Thyroid gland (tissue), 4 donors: Measurements from ENCODE around the gene SETBP1. TPM values are rescaled to one million over a fixed set of nuclear protein-coding genes. Genes with fewer than 3 reads are reported as not detected.
A peak's percentile ranks its signal among the peaks of the same experiment; 100 is the strongest.

ENCODE experiments used
- DNase-seq, 2 donors: peaks; one replicate each; pipeline ENCODE4 v3.0.0-alpha.2; 2019
- H3K27ac ChIP-seq, 3 donors: fragments of 200-600 bp; sonication (generic); 1 replicate in 2 of 3; 2 replicates in 1 of 3; pipeline ENCODE4 v1.5.1; 2016 to 2019; ENCODE audit warnings: mild to moderate bottlenecking in 1 of 3, moderate library complexity in 1 of 3
- H3K27me3 ChIP-seq: fragments of 200-600 bp; sonication (generic); one replicate; pipeline ENCODE4 v1.5.1; 2019
- H3K36me3 ChIP-seq, 2 donors: fragments of 200-600 bp; sonication (generic); one replicate each; pipeline ENCODE4 v1.5.1; 2016 to 2019
- H3K4me1 ChIP-seq, 2 donors: fragments of 200-600 bp; sonication (generic); one replicate each; pipeline ENCODE4 v1.5.1; 2017 to 2019
- H3K4me3 ChIP-seq, 3 donors: fragments of 200-600 bp; sonication (generic); replicated peaks in 1 of 3; 1 replicate in 2 of 3; 2 replicates in 1 of 3; pipeline ENCODE4 v1.5.1; 2016; ENCODE audit warnings: mild to moderate bottlenecking in 1 of 3
- H3K9me3 ChIP-seq: fragments of 200-600 bp; sonication (generic); one replicate; pipeline ENCODE4 v1.5.1; 2017
- CTCF ChIP-seq, 6 experiments: fragments of 200-600 bp in 3 of 6; fragments of 450-650 bp in 3 of 6; sonication (generic) in 3 of 6; IDR thresholded peaks; one replicate each; pipeline ENCODE4 v1.5.1; 2016 to 2019; ENCODE audit warnings: antibody characterized with exemption in 6 of 6, mild to moderate bottlenecking in 2 of 6, inconsistent platforms in 1 of 6, moderate library complexity in 1 of 6
- POLR2A ChIP-seq, 2 donors: fragments of 450-650 bp; IDR thresholded peaks; one replicate each; pipeline ENCODE4 v1.6.1; 2017; ENCODE audit warnings: antibody characterized with exemption in 2 of 2, mild to moderate bottlenecking in 2 of 2, moderate library complexity in 1 of 2
- WGBS, 2 donors: methylation state at CpG; one replicate each; pipeline ENCODE4 v1.1.5; 2017; 5-methylcytosine and 5-hydroxymethylcytosine counted together
- intact Hi-C: fragments of 100-400 bp; cut with DNase I; formaldehyde crosslinking; loops from one replicate; pipeline ENCODE4 v1.15.1; 2023
- total RNA-seq, 4 donors: library from RNA; depleted of rRNA; stranded (reverse); fragments of >200 nt; gene quantifications; one replicate each; pipeline ENCODE4 v1.2.3, GENCODE V29; 2016

Gene SETBP1
- total RNA-seq, 4 donors from 2014 or later, result 32.1 to 72.0 (median 42.0) TPM

GRCh38 chr18:44851856-44852621, 171.4 kb downstream of the SETBP1 start:
- Histone ChIP-seq H3K9me3 (no peaks in the 10 kb centered on the region), H3K4me1 (peaks cover 0 to 34% of the 10 kb centered on the region in 2 donors), H3K4me3 (no peak overlapping the region), H3K27ac (no peak overlapping the region), H3K36me3 (no peaks in the 10 kb centered on the region), H3K27me3 (no peaks in the 10 kb centered on the region)
- 96 to 97% methylated on average over 13 of the region's 13 CpGs for WGBS, 2 donors
- no peak for DNase-seq
- intact Hi-C loops, result no loop called here
- no peak for TF ChIP-seq CTCF (IDR thresholded peaks at IDR 0.05)
- no peak for TF ChIP-seq POLR2A (IDR thresholded peaks at IDR 0.05)

DNA sequence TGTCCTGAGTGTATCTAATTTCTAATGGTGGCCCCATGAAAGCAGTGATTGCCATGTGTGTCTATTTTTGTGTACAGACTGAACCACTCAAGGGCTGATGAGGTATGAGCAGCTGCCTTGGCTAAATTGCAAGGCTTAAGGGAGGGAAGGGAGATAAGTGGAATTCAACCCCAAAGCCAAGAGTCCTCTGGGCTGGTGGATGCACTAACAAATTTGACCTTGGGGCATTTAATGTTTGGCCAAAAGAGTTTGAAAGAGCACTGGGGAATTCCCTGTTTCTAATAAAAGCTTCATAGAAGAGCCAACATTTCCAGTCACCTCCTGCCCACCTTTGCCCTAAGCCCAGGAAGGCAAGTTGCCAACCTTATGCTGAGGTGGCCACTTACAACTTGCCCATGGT, 172.1 kb downstream of the SETBP1 start:
- Histone ChIP-seq H3K36me3 (no peaks in the 10 kb centered on the region), H3K4me3 (no peak overlapping the region), H3K27me3 (no peaks in the 10 kb centered on the region), H3K27ac (peak overlapping the region in 1 of 3 donors; percentile 8), H3K4me1 (peaks cover 0 to 34% of the 10 kb centered on the region in 2 donors), H3K9me3 (no peaks in the 10 kb centered on the region)
- intact Hi-C loops, result no loop called here
- DNase-seq, result peak; percentile 17 to 37
- TF ChIP-seq POLR2A (IDR thresholded peaks at IDR 0.05), result no peak
- no peak for TF ChIP-seq CTCF (IDR thresholded peaks at IDR 0.05)

DNA sequence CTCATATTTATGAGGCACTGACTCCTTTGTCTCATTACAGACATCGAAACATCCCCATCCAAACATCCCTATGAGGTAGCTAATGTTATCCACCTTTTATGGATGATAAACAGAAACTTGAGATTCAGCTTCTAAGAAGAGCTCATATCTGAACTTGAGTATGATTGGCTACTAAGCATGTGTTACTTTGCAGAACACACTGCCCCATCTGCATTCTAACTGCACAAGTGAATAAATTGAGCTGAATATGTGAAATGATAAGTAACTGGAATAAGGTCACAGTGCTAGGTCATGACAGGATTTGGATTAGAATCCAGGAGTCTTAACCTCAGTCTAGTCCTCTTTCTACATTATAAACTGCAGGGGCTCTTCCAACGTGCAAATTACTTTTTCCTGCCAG, 172.7 kb downstream of the SETBP1 start:
- no peaks in the 10 kb centered on the region for H3K9me3 ChIP-seq
- H3K4me3 ChIP-seq, result no peak overlapping the region
- DNase-seq, result no peak
- no peaks in the 10 kb centered on the region for H3K36me3 ChIP-seq
- TF ChIP-seq POLR2A (IDR thresholded peaks at IDR 0.05), result no peak
- no peak for TF ChIP-seq CTCF (IDR thresholded peaks at IDR 0.05)
- peaks cover 0 to 34% of the 10 kb centered on the region in 2 donors for H3K4me1 ChIP-seq
- intact Hi-C loops, result no loop called here
- H3K27ac ChIP-seq, result no peak overlapping the region
- 72 to 90% methylated on average over 2 of the region's 2 CpGs for WGBS, 2 donors
- no peaks in the 10 kb centered on the region for H3K27me3 ChIP-seq

DNA sequence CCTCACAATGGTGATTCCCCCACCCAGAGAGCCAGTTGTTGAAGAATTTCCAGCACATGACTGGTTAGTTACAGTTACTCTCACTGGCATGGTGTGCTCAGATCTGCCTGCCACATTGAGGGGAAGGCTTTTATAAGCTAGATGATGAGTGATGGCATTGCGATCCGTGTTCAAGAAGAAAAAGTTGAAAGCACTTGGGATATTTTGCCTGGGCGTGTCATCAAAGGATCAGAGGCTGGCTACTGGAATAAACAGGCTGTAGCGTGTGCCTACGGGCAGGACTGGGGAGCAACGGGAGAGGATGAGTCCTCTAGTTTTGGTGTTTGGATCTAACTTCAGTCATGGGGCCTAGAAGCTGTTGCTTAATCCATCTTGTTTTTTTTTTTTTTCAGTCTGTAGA, 175.0 kb downstream of the SETBP1 start:
- DNase-seq, result no peak
- no peak overlapping the region for H3K4me3 ChIP-seq
- TF ChIP-seq CTCF (IDR thresholded peaks at IDR 0.05) (no peak), POLR2A (IDR thresholded peaks at IDR 0.05) (no peak)
- H3K9me3 ChIP-seq, result no peaks in the 10 kb centered on the region
- H3K36me3 ChIP-seq, result no peaks in the 10 kb centered on the region
- intact Hi-C loops, result no loop called here
- 94 to 99% methylated on average over 6 of the region's 6 CpGs for WGBS, 2 donors
- peaks cover 0 to 37% of the 10 kb centered on the region in 2 donors for H3K4me1 ChIP-seq
- H3K27me3 ChIP-seq, result no peaks in the 10 kb centered on the region
- H3K27ac ChIP-seq, result no peak overlapping the region

- Histone ChIP-seq H3K27ac (no peak overlapping the region), H3K4me3 (no peak overlapping the region), H3K4me1 (peaks cover 0 to 37% of the 10 kb centered on the region in 2 donors), H3K27me3 (no peaks in the 10 kb centered on the region), H3K9me3 (no peaks in the 10 kb centered on the region), H3K36me3 (no peaks in the 10 kb centered on the region)
- intact Hi-C loops, result no loop called here
- TF ChIP-seq CTCF (IDR thresholded peaks at IDR 0.05) (no peak), POLR2A (IDR thresholded peaks at IDR 0.05) (no peak)
- 77% methylated on average over 1 of the region's 1 CpG for WGBS, 2 donors
- no peak for DNase-seq
Measured at GRCh38 chr18:44856157-44856556, 175.5 kb downstream of the SETBP1 start.
